Embryonic facial prominence (tissue), 1 donor: ENCODE data around the gene BCAP29.

Experiments
- DNase-seq: peaks from one replicate; pipeline ENCODE4 v3.0.0-alpha.2; 2016; ENCODE audit errors: extremely low spot score

The BCAP29 gene

DNA sequence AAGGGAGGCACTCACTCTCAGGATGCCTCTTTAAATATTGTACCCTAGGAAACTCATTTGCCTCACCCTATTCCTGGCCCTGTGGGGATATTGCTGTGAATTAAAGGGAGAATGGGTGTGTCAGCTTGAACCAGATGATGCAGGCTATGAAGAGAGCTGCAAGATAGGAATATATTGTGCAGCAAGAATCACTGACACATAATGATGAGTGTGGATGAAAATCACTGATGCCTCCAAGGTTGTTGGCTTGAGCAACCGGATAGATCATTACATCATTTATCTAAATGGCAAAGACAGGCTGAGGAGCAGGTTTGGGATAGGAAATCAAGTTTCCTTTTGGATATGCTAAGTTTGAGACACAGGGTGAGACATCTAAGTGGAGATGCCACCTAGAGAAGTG, 86.7 kb downstream of the BCAP29 start:
- no peak for DNase-seq

DNA sequence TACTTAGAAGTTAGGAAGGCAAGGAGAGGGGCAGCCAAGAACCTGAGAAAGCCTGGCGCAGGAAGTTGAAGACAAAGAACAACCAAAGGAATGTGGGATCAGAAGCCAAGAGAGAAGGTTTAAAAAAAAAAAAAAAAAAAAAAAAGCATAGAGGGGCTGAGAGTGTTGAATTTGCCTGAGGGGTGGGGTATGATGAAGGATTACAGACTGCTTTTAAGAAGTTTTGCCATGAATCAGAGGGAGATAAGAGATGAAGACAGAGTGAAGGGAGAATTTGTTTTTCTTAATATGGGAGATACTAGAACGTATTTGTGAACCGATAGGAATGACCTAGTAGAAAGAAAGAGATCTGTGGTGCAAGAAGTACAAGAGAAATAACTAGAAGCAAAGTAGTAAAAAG, 87.3 kb downstream of the BCAP29 start:
- no peak for DNase-seq

DNA sequence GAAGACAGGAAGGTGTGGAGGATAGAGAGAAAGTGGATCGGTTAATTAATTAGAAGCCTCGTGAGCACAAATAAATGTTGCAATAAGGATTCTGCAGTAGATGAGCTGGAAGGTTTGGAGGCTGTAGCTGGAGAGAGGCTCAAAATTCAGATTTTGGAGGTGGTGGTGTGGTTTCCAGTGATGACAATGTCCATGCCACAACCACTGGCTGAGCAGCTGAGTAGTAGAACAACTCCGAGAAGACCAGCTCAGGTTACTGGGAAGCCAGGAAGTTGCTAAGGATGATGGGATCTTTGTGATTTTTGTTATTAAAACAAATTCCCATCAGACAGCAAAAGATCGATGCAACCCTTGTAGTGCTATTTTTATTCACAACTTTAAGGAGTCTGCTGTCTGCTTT, 88.2 kb downstream of the BCAP29 start:
- no peak for DNase-seq
